GM10248 (cell line): ENCODE results near the gene FMNL2.

Source experiments
- CTCF ChIA-PET: fragments of 300-600 bp; sonication (Branson Sonifier 250); formaldehyde crosslinking; extraction: SDS; loops from one replicate; lab custom pipeline; 2021; ENCODE audit warnings: antibody characterized with exemption; lab: Yijun Ruan, JAX
- POLR2A ChIA-PET: fragments of 350-650 bp; sonication (Branson Sonifier 250); formaldehyde crosslinking; extraction: SDS; loops from one replicate; lab custom pipeline; 2020; ENCODE audit warnings: antibody characterized with exemption; lab: Yijun Ruan, JAX
- DNase-seq: peaks from one replicate; pipeline ENCODE4 v3.0.0; 2012; ENCODE audit errors: extremely low spot score
- TF ChIP-seq, protein P1 (sequence below): IDR thresholded peaks from 2 replicates; pipeline ENCODE4 v1.5.1; 2012; ENCODE audit warnings: mild to moderate bottlenecking, low read depth; ENCODE audit errors: extremely low read depth, missing control alignments, control extremely low read depth

Gene FMNL2

DNA sequence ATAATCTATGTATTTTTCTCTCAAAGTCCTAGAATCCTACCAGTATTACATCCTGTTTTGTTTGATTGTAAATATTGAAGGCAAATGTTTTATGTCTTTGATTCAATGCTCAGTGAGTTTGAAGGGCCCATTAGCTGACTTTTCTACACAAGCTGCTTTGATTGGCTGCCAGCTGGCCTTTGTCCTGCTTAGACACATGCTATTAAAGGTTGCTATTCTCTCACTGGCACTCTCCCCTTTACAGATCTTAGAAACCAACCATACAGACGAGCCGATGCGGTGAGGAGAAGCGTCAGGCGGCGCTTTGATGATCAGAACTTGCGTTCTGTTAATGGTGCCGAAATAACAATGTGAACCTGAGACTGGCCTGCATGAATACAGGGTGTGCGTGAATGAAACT lies 312.6 kb downstream of the FMNL2 start:
- TF ChIP-seq, protein P1, sequence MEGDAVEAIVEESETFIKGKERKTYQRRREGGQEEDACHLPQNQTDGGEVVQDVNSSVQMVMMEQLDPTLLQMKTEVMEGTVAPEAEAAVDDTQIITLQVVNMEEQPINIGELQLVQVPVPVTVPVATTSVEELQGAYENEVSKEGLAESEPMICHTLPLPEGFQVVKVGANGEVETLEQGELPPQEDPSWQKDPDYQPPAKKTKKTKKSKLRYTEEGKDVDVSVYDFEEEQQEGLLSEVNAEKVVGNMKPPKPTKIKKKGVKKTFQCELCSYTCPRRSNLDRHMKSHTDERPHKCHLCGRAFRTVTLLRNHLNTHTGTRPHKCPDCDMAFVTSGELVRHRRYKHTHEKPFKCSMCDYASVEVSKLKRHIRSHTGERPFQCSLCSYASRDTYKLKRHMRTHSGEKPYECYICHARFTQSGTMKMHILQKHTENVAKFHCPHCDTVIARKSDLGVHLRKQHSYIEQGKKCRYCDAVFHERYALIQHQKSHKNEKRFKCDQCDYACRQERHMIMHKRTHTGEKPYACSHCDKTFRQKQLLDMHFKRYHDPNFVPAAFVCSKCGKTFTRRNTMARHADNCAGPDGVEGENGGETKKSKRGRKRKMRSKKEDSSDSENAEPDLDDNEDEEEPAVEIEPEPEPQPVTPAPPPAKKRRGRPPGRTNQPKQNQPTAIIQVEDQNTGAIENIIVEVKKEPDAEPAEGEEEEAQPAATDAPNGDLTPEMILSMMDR: no peak
- DNase-seq: no peak
- ChIA-PET CTCF (interaction anchor here (1.0 to 6.5 kb wide), 10 partner anchors 9 to 471 kb away, joined by 3 to 65 read pairs (median 4); no protein-coding TSS in a partner anchor), POLR2A (no interaction called here)

DNA sequence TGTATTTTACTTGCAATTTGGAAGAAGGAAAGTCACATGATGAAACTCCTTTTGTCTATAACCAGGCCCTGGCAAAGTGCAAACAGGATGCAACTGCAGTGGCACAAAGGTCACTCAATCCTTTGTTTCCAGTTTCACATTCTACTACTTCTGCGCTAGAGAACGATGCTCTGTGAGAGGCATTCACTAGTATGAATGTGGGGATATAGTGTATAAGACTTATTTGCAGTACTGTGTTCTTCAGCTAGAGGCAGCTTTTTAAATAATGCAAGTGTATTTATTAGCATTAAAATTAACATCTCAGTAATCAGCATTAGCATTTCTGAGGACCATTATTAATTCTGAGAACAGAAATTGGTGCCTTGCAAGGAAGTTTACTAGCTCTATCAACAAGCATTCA lies 313.4 kb downstream of the FMNL2 start:
- POLR2A ChIA-PET: no interaction called here
- CTCF ChIA-PET: interaction anchor here (1.0 to 6.5 kb wide), 11 partner anchors 9 to 616 kb away, joined by 3 to 65 read pairs (median 4); no protein-coding TSS in a partner anchor
- TF ChIP-seq, protein P1: no peak
- DNase-seq: no peak

DNA sequence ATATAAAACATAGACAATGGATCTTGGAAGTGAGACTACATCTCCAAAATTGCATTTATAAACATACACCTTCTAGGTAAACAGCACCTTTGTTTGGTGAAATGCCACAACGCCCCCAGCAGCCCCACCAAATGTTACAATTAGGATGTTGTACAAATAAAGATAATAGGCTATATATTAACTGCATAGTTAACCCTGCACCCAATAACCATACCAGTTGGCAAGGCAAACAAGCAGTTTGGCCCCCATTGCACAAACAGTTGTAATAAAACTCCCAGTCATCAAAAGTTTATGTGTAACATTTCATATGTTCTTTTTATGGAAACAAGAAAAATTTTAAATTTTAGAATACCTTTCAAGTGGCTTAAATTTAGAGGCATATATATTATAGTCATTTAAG lies 315.0 kb downstream of the FMNL2 start:
- no peak for DNase-seq
- TF ChIP-seq, protein P1: no peak
- ChIA-PET CTCF (interaction anchor here (6.5 kb wide), 1 partner anchor 14 kb away, joined by 65 read pairs; no protein-coding TSS in a partner anchor), POLR2A (no interaction called here)

DNA sequence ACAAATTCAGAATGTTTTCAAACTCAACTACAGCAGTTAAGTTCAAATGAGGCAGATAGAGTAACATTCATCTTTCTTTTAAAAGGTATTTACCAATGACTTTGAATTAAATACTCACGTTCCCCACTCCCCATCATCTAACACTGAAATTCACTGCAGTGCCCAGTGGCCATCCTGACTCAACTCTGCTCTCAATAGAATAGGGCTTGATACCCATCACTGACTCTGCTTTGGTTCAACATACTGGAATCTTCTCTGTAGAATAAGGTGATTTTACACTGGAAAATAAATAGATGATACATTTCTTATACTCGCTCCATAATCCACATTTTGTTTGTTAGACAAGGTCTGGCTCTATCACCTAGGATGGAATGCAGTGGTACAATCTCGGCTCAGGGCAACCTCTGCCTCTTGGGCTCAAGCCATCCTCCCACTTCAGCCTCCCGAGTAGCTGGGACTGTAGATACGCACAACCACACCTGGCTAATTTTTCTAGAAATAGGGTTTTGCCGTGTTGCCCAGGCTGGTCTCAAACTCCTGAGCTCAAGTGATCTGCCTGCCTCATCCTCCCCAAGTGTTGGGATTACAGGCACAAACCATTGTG lies 315.9 kb downstream of the FMNL2 start:
- CTCF ChIA-PET: interaction anchor here (1.1 to 3.8 kb wide), 2 partner anchors 15 to 19 kb away, joined by 3 to 25 read pairs; no protein-coding TSS in a partner anchor
- TF ChIP-seq, protein P1: no peak
- no peak for DNase-seq
- POLR2A ChIA-PET: no interaction called here

DNA sequence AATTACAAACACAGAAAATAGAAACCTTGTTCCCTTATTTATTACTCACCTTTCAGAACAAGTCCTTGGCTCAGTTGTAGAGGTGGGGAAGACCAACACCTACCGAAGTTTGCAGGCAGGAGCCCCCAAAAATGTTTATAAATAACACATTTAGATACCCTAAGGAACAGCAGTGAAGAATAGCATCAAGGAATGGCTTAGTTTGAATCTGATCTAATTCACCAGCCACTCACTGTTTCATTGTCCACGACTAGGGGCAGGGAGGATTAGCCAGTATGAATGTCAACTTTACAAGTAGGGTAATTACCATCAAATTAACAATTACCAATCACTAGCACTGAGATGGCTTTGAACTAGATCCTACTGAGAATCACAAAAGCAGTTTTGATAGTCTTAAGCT lies 316.9 kb downstream of the FMNL2 start:
- POLR2A ChIA-PET: interaction anchor here (0.6 kb wide), 1 partner anchor 501 kb away, joined by 3 read pairs; no protein-coding TSS in a partner anchor
- TF ChIP-seq, protein P1: no peak
- CTCF ChIA-PET: interaction anchor here (2.3 to 3.8 kb wide), 2 partner anchors 10 to 16 kb away, joined by 14 to 25 read pairs; no protein-coding TSS in a partner anchor
- no peak for DNase-seq

DNA sequence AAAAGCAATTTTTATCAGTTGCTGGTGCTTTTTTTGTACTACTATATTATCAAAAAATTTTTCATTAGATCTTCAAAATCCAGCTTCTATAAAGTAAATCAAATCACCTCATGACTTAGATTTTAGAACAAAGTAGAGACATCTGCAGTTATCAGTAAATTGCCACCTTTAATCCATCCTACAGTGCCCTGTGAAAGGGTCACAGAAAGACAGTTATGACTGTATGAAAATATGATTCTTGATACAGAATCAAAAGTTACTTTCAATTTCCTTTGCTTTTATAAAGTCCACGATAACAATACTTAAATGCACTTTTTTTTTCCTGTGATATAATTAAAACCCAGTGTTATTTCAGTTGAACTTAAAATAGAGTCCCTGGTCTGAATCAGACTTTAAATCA lies 320.9 kb downstream of the FMNL2 start:
- POLR2A ChIA-PET: no interaction called here
- CTCF ChIA-PET: no interaction called here
- DNase-seq: no peak
- TF ChIP-seq, protein P1: no peak
